Measurements from ENCODE around the gene P3H3.

- TF ChIP-seq ZNF692 (tag by site-specific recombination; IDR thresholded peaks at IDR 0.05) (no peak), ZNF792 (tag by site-specific recombination; IDR thresholded peaks at IDR 0.05) (no peak), ZNF837 (tag by site-specific recombination; IDR thresholded peaks at IDR 0.05) (no peak), CTCF (tag by site-specific recombination; IDR thresholded peaks at IDR 0.05) (no peak), REPIN1 (tag by site-specific recombination; IDR thresholded peaks at IDR 0.05; ENCODE audit: low read depth) (no peak), IKZF3 (tag by site-specific recombination; IDR thresholded peaks at IDR 0.05) (no peak), KLF9 (tag by site-specific recombination; IDR thresholded peaks at IDR 0.05; ENCODE audit: low read depth) (no peak), ZNF239 (tag by site-specific recombination; IDR thresholded peaks at IDR 0.05) (no peak), REST (tag by site-specific recombination; IDR thresholded peaks at IDR 0.05) (no peak)
Observed at GRCh38 chr12:6836851-6837250, 8.6 kb downstream of the P3H3 start.
